GM06990 (cell line): ENCODE data around the gene BCAP31.

Source experiments
- DNase-seq: peaks from one replicate; pipeline ENCODE4 v3.0.0-alpha.2; 2011; ENCODE audit not compliant: insufficient read length; ENCODE audit errors: extremely low read depth
- H3K27me3 ChIP-seq: replicated peaks from 2 replicates; pipeline ENCODE4 v1.6.0; 2011; ENCODE audit warnings: low read length; ENCODE audit not compliant: control insufficient read depth, insufficient read depth
- H3K36me3 ChIP-seq: 2 replicates; pipeline ENCODE4 v1.5.1; 2011; ENCODE audit warnings: low read length; ENCODE audit not compliant: control insufficient read depth, insufficient read depth
- H3K4me3 ChIP-seq: replicated peaks from 2 replicates; pipeline ENCODE4 v1.5.1; 2011; ENCODE audit warnings: low read depth, mild to moderate bottlenecking, control low read depth, low read length
- TF ChIP-seq, protein P1 (sequence below): IDR thresholded peaks from 2 replicates; pipeline ENCODE4 v1.5.1; 2011; ENCODE audit warnings: low read length, control low read depth, mild to moderate bottlenecking, inconsistent platforms; ENCODE audit not compliant: insufficient read depth, poor library complexity, severe bottlenecking

The BCAP31 gene

DNA sequence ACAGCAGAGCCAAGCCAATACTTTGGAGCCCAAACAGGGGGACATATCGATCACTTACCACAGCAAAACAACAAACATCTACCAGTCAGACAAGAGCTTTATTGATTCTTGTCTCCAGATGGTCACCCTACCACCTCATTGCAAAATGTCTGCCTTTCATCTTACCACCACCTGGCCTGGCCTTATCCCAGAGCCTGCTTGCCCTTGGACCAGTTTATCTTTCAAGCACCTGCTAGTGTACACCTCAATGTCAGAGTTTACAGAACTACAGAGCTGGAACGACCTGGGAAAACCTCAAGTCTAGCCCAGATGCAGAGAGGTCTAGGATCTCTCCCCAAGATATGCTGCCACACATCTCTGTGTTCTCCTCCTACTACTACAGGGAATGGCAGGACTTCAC, 4.5 kb downstream of the BCAP31 start:
- Histone ChIP-seq H3K4me3 (no peak overlapping the region), H3K36me3 (peaks cover 3% of the 10 kb centered on the region), H3K27me3 (no peaks in the 10 kb centered on the region)
- TF ChIP-seq, protein P1, sequence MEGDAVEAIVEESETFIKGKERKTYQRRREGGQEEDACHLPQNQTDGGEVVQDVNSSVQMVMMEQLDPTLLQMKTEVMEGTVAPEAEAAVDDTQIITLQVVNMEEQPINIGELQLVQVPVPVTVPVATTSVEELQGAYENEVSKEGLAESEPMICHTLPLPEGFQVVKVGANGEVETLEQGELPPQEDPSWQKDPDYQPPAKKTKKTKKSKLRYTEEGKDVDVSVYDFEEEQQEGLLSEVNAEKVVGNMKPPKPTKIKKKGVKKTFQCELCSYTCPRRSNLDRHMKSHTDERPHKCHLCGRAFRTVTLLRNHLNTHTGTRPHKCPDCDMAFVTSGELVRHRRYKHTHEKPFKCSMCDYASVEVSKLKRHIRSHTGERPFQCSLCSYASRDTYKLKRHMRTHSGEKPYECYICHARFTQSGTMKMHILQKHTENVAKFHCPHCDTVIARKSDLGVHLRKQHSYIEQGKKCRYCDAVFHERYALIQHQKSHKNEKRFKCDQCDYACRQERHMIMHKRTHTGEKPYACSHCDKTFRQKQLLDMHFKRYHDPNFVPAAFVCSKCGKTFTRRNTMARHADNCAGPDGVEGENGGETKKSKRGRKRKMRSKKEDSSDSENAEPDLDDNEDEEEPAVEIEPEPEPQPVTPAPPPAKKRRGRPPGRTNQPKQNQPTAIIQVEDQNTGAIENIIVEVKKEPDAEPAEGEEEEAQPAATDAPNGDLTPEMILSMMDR = no peak
- DNase-seq = no peak

DNA sequence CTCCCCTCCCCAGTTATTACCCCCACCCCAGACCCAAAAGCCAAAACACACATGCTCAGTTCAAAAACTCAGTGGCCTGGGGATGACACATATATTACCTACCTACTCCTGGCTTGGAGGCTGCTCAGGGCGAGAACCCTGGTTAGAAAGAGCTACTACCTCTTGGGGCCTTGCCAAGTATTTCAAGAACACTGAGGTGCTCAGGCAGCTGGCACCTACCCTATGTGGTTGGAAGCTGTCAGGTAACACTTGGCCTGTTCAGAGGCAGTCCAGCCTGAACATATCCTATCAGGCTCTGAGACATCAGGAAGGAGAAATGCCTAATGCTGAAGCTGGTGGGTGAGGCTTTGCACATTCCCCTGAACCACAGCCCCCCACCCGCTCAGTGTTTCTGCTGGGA, 4.9 kb downstream of the BCAP31 start:
- H3K4me3 ChIP-seq = no peak overlapping the region
- no peaks in the 10 kb centered on the region for H3K27me3 ChIP-seq
- TF ChIP-seq, protein P1 = no peak
- DNase-seq = no peak
- peaks cover 5% of the 10 kb centered on the region for H3K36me3 ChIP-seq

DNA sequence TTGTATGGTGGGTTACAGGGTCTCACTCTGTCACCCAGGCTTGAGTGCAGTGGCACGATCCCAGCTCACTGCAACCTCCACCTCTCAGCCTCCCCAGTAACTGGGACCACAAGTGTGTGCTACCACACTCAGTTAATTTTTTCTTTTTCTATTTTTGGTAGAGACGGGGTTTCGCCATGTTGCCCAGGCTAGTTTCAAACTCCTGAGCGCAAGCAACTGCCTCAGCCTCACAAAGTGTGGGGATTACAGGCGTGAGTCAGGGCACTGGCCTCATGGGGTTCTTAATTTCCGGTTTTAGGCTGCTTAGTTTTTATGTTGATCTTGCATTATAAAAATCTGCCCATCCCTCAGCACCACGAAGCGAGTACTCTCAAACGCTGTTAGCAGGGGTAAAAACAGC, 6.7 kb downstream of the BCAP31 start:
- Histone ChIP-seq H3K36me3 (peaks cover 5% of the 10 kb centered on the region), H3K27me3 (no peaks in the 10 kb centered on the region), H3K4me3 (no peak overlapping the region)
- no peak for DNase-seq
- TF ChIP-seq, protein P1 = no peak

DNA sequence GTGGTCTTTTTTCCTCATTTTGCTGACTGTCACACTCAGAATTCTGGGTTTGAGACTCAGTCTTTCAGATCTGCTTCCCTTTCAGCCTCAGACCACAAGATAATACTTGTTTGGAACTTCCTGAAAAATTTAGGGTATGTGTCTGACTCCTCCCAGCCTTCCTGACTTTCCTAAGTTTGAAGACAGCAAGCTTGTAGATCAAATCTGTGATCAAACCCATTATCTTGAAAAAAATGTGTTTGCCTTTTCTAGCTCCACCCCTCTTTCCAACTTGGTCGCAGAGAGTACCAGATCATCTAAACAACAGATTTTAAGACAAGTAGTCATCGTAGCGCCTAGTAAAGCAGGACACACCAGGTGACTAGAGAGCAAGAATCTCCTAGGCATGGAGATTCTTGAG, 9.9 kb downstream of the BCAP31 start:
- TF ChIP-seq, protein P1 = no peak
- DNase-seq = no peak
- Histone ChIP-seq H3K4me3 (no peak overlapping the region), H3K27me3 (no peaks in the 10 kb centered on the region), H3K36me3 (peaks cover 3% of the 10 kb centered on the region)

DNA sequence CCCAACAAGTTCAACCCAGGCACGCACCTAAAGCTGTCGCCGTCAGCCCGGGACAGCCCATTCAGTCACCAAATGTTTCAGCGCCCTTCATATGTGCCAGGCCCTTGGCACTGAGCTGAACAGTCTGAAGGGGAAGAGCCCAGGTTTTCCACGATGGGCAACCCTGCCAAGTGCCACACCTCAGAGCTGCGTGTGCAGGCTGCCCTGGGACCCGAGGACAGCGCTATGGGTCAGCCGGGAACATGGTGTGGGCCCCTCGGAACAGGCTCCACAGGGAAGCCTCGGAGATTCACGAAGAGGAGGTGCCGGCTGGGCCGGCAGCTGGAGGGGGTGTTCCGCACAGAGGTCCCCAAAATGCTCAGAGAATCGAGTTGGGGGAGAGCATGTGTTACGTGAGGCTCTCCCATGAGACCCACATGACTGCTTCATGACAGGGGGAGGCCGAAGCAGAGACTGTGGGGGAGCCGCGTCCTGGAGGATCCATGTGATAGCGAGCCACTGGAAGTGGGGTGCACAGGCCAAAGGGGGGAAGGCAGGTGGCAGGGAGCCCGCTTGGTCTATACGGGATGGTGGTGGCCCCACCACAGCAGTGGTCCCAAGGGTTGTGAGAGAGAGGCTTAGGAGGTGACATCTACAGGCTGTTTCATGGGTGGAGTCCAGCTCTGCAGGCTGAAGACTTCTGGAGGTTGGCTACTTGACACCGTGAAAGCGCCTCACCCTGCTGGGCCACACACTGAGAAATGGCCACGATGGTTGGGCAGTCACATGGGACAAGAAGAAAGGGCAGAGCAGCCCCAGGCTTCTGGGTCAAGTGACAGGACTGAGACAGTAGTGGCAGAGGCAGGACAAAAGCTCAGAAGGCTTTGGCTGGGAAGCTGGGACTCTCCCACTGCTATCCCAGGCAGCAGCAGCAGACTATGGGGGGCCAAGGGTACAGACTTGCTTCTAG, 14.2 kb downstream of the BCAP31 start:
- H3K4me3 ChIP-seq = no peak overlapping the region
- peaks cover 3% of the 10 kb centered on the region for H3K36me3 ChIP-seq
- DNase-seq = no peak
- TF ChIP-seq, protein P1 = no peak
- H3K27me3 ChIP-seq = no peaks in the 10 kb centered on the region
